GM18870 (cell line): Measurements from ENCODE around the gene KDM4B.

Experiments used
- ATAC-seq: cut with Tn5 transposase; IDR thresholded peaks from one replicate; pipeline ENCODE4 v1.9.1; 2021; ENCODE audit warnings: moderate library complexity; ENCODE audit not compliant: unreplicated experiment

KDM4B gene

GRCh38 chr19:5067678-5068077, 98.8 kb downstream of the KDM4B start:
- ATAC-seq: no peak

GRCh38 chr19:5068233-5069072, 99.5 kb downstream of the KDM4B start:
- ATAC-seq: no peak

GRCh38 chr19:5070331-5070730, 101.4 kb downstream of the KDM4B start:
- ATAC-seq: no peak

GRCh38 chr19:5070930-5071329, 102.0 kb downstream of the KDM4B start:
- no peak for ATAC-seq

- no peak for ATAC-seq
These were observed 102.7 kb downstream of the KDM4B start for GRCh38 chr19:5071579-5071978.

- no peak for ATAC-seq
These were observed 103.2 kb downstream of the KDM4B start for GRCh38 chr19:5072115-5072514.

- ATAC-seq: no peak
These were observed 104.4 kb downstream of the KDM4B start for GRCh38 chr19:5073153-5073844.

GRCh38 chr19:5074407-5074806, 105.5 kb downstream of the KDM4B start:
- no peak for ATAC-seq

GRCh38 chr19:5074830-5075394, 106.0 kb downstream of the KDM4B start:
- no peak for ATAC-seq

GRCh38 chr19:5075597-5075996, 106.7 kb downstream of the KDM4B start:
- ATAC-seq: no peak

- ATAC-seq: no peak
These were observed 107.7 kb downstream of the KDM4B start for GRCh38 chr19:5076440-5077208.

GRCh38 chr19:5077209-5077515, 108.2 kb downstream of the KDM4B start:
- no peak for ATAC-seq

GRCh38 chr19:5078182-5078581, 109.3 kb downstream of the KDM4B start:
- ATAC-seq: no peak

- ATAC-seq: no peak
These were observed 109.8 kb downstream of the KDM4B start for GRCh38 chr19:5078666-5079065.

GRCh38 chr19:5079071-5079774, 110.3 kb downstream of the KDM4B start:
- no peak for ATAC-seq

- no peak for ATAC-seq
These were observed 111.2 kb downstream of the KDM4B start for GRCh38 chr19:5080030-5080654.

- ATAC-seq: no peak
These were observed 111.9 kb downstream of the KDM4B start for GRCh38 chr19:5080809-5081208.

GRCh38 chr19:5081443-5082161, 112.7 kb downstream of the KDM4B start:
- no peak for ATAC-seq

- no peak for ATAC-seq
These were observed 114.6 kb downstream of the KDM4B start for GRCh38 chr19:5083547-5083965.

- ATAC-seq: no peak
These were observed 116.7 kb downstream of the KDM4B start for GRCh38 chr19:5085566-5085965.
